T47D (cell line): ENCODE data around the gene VPS51.
A peak's percentile ranks its signal among the peaks of the same experiment; 100 is the strongest.

Source experiments
- DNase-seq, 2 experiments: peaks; one replicate each; pipeline versions ENCODE4 v3.0.0 to v3.0.0-alpha.2; 2011 to 2012; ENCODE audit warnings: low read depth in 1 of 2, low spot score in 1 of 2
- JUND ChIP-seq: IDR thresholded peaks from 2 replicates; pipeline ENCODE4 v1.6.1; 2012; ENCODE audit warnings: low read depth
- in situ Hi-C: cut with HindIII; loops from 2 replicates; pipeline ENCODE4 v1.10.0; 2016; ENCODE audit warnings: low sequenced_read_pairs, low pct_unique_long_range_greater_than_20kb

Gene VPS51

GRCh38 chr11:65121447-65121864 lies 25.4 kb downstream of the VPS51 start:
- DNase-seq = no peak
- in situ Hi-C loops = no loop called here

GRCh38 chr11:65121865-65122696 lies 26.1 kb downstream of the VPS51 start, which contains the start of the genes FAU and MRPL49:
Gene FAU (minus strand): TSS chr11:65122134. CDS start chr11:65121813, 321 bp downstream.
Gene MRPL49 (plus strand): TSS chr11:65122321. CDS start chr11:65122347, 26 bp downstream.
- TF ChIP-seq JUND = no peak
- peak; percentile 89 to 99 for DNase-seq
- in situ Hi-C loops = no loop called here

More at GRCh38 chr11:65121447-65121864, 25.4 kb downstream of the VPS51 start:
- TF ChIP-seq JUND = no peak

- peak in 1 of 2 experiments; percentile 52 for DNase-seq
- no peak for TF ChIP-seq JUND
- in situ Hi-C loops = no loop called here
Observed at GRCh38 chr11:65124480-65125196, 28.6 kb downstream of the VPS51 start.

- no peak for TF ChIP-seq JUND
- DNase-seq = no peak
- in situ Hi-C loops = no loop called here
Observed at GRCh38 chr11:65125197-65126056, 29.4 kb downstream of the VPS51 start.

GRCh38 chr11:65126624-65127274 lies 30.7 kb downstream of the VPS51 start:
- TF ChIP-seq JUND = no peak
- in situ Hi-C loops = no loop called here
- no peak for DNase-seq

- in situ Hi-C loops = no loop called here
- DNase-seq = no peak
- TF ChIP-seq JUND = no peak
Observed at GRCh38 chr11:65127473-65128181, 31.6 kb downstream of the VPS51 start.

- in situ Hi-C loops = no loop called here
- TF ChIP-seq JUND = no peak
- DNase-seq = no peak
Observed at GRCh38 chr11:65128182-65129145, 32.5 kb downstream of the VPS51 start.

- in situ Hi-C loops = no loop called here
Observed at GRCh38 chr11:65129649-65130441, 33.8 kb downstream of the VPS51 start.

GRCh38 chr11:65130631-65131416 lies 34.8 kb downstream of the VPS51 start:
- no peak for DNase-seq
- TF ChIP-seq JUND = no peak
- in situ Hi-C loops = no loop called here

More at GRCh38 chr11:65129649-65130441, 33.8 kb downstream of the VPS51 start:
- DNase-seq = no peak
- TF ChIP-seq JUND = no peak
